Naive thymus-derived CD4-positive, alpha-beta T cell (primary cell): ENCODE data around the gene ROBO2. TPM values are rescaled to one million over a fixed set of nuclear protein-coding genes. Genes with fewer than 3 reads are reported as not detected.

ENCODE experiments used
- ATAC-seq: fragments of 150-1000 bp; cut with Tn5 transposase; 2 replicates; pipeline ENCODE4 v1.10.0; 2021; ENCODE audit warnings: mild to moderate bottlenecking, moderate library complexity
- CTCF ChIA-PET: fragments of 350-600 bp; sonication (Branson Sonifier 250); formaldehyde crosslinking; loops from one replicate; lab custom pipeline; 2021; ENCODE audit warnings: antibody characterized with exemption; lab: Charles Lee
- POLR2A ChIA-PET: fragments of 350-600 bp; sonication (Branson Sonifier 250); formaldehyde crosslinking; loops from one replicate; lab custom pipeline; 2021; ENCODE audit warnings: antibody characterized with exemption, inconsistent platforms; lab: Charles Lee
- DNase-seq, 9 donors: peaks; one replicate each; pipeline versions ENCODE4 v3.0.0 to v3.0.0-alpha.2; 2020 to 2022; ENCODE audit warnings: mixed read lengths in 1 of 9
- H3K27ac ChIP-seq: one replicate; pipeline ENCODE4 v1.7.0; 2013; ENCODE audit warnings: mild to moderate bottlenecking, low read depth, low read length, moderate library complexity
- H3K27me3 ChIP-seq, 2 donors: one replicate each; pipeline ENCODE4 v1.7.0; 2013; ENCODE audit warnings: low read length in 2 of 2, mild to moderate bottlenecking in 2 of 2, moderate library complexity in 2 of 2; ENCODE audit not compliant: control insufficient read depth in 2 of 2, insufficient read depth in 2 of 2
- H3K36me3 ChIP-seq, 3 experiments: 1 replicate in 2 of 3; 2 replicates in 1 of 3; pipeline ENCODE4 v1.7.0; 2013; ENCODE audit warnings: low read length in 3 of 3, mild to moderate bottlenecking in 3 of 3, moderate library complexity in 1 of 3; ENCODE audit not compliant: insufficient read depth in 3 of 3, control insufficient read depth in 2 of 3
- H3K4me1 ChIP-seq, 2 donors: one replicate each; pipeline ENCODE4 v1.7.0; 2013; ENCODE audit warnings: low read length in 2 of 2, mild to moderate bottlenecking in 2 of 2, moderate library complexity in 1 of 2; ENCODE audit not compliant: control insufficient read depth in 2 of 2, insufficient read depth in 2 of 2
- H3K4me3 ChIP-seq: 2 replicates; pipeline ENCODE4 v1.7.0; 2013; ENCODE audit warnings: mild to moderate bottlenecking, low read length
- H3K9me3 ChIP-seq, 3 experiments: 1 replicate in 2 of 3; 2 replicates in 1 of 3; pipeline ENCODE4 v1.7.0; 2013; ENCODE audit warnings: low read length in 3 of 3; ENCODE audit not compliant: control insufficient read depth in 2 of 3
- H3K27ac Mint-ChIP-seq, 9 donors: one replicate each; pipeline ENCODE4 v1.8.0; 2020 to 2022; ENCODE audit warnings: mixed read lengths in 9 of 9, mild to moderate bottlenecking in 8 of 9, moderate library complexity in 5 of 9, inconsistent platforms in 2 of 9
- H3K27me3 Mint-ChIP-seq, 5 donors: one replicate each; pipeline ENCODE4 v1.8.0; 2021 to 2022; ENCODE audit warnings: mixed read lengths in 5 of 5, mild to moderate bottlenecking in 1 of 5
- H3K36me3 Mint-ChIP-seq, 5 donors: one replicate each; pipeline ENCODE4 v1.8.0; 2020 to 2022; ENCODE audit warnings: mixed read lengths in 5 of 5, mild to moderate bottlenecking in 3 of 5, inconsistent platforms in 1 of 5
- H3K4me1 Mint-ChIP-seq, 7 donors: one replicate each; pipeline ENCODE4 v1.8.0; 2020 to 2022; ENCODE audit warnings: mixed read lengths in 7 of 7, mild to moderate bottlenecking in 3 of 7, inconsistent platforms in 1 of 7
- H3K4me3 Mint-ChIP-seq, 10 donors: one replicate each; pipeline ENCODE4 v1.8.0; 2020 to 2022; ENCODE audit warnings: mild to moderate bottlenecking in 10 of 10, mixed read lengths in 10 of 10, moderate library complexity in 6 of 10, inconsistent platforms in 2 of 10
- H3K9me3 Mint-ChIP-seq, 11 donors: one replicate each; pipeline ENCODE4 v1.8.0; 2020 to 2022; ENCODE audit warnings: mixed read lengths in 11 of 11, mild to moderate bottlenecking in 4 of 11, inconsistent platforms in 1 of 11, moderate library complexity in 1 of 11
- intact Hi-C, 2 donors: fragments of 100-400 bp; cut with micrococcal nuclease; formaldehyde crosslinking; loops; one replicate each; pipeline ENCODE4 v1.15.1; 2023
- polyA plus RNA-seq, 2 donors: library from polyadenylated mRNA; unstranded; fragments of 300-500 nt; fragmentation: Illumina TruSeq; gene quantifications; one replicate each; pipeline ENCODE4 v1.2.3, GENCODE V29; 2021
- total RNA-seq, 6 experiments: library from RNA in 5 of 6; stranded (reverse) in 5 of 6; gene quantifications; 1 replicate in 5 of 6; 2 replicates in 1 of 6; pipeline ENCODE4 v1.2.3 and lab custom pipeline; 2021 to 2026

The ROBO2 gene
- total and polyA plus RNA-seq, 7 experiments from 2014 or later, result not detected

- H3K36me3 ChIP-seq, result no peaks in the 10 kb centered on the region
- H3K9me3 ChIP-seq, result no peaks in the 10 kb centered on the region
- Mint-ChIP-seq H3K36me3 (no peaks in the 10 kb centered on the region), H3K27me3 (no peaks in the 10 kb centered on the region), H3K9me3 (peaks cover 2 to 30% (median 13%) of the 10 kb centered on the region in 11 donors), H3K4me3 (no peak overlapping the region), H3K27ac (no peak overlapping the region), H3K4me1 (no peaks in the 10 kb centered on the region)
- DNase-seq, result no peak
- no peak overlapping the region for H3K27ac ChIP-seq
- ATAC-seq, result no peak
- ChIA-PET CTCF (no interaction called here), POLR2A (no interaction called here)
- intact Hi-C loops, result no loop called here
- H3K4me1 ChIP-seq, result no peaks in the 10 kb centered on the region
- H3K4me3 ChIP-seq, result no peak overlapping the region
- H3K27me3 ChIP-seq, result no peaks in the 10 kb centered on the region
Observed at GRCh38 chr3:77489216-77489615, 449.3 kb downstream of the ROBO2 start.

- H3K4me3 ChIP-seq, result no peak overlapping the region
- H3K9me3 ChIP-seq, result no peaks in the 10 kb centered on the region
- Mint-ChIP-seq H3K9me3 (peaks cover 1 to 17% (median 6%) of the 10 kb centered on the region in 11 donors), H3K27me3 (no peaks in the 10 kb centered on the region), H3K4me1 (no peaks in the 10 kb centered on the region), H3K36me3 (no peaks in the 10 kb centered on the region), H3K27ac (no peak overlapping the region), H3K4me3 (no peak overlapping the region)
- intact Hi-C loops, result no loop called here
- ATAC-seq, result no peak
- H3K36me3 ChIP-seq, result no peaks in the 10 kb centered on the region
- no peak for DNase-seq
- H3K4me1 ChIP-seq, result no peaks in the 10 kb centered on the region
- no peaks in the 10 kb centered on the region for H3K27me3 ChIP-seq
- POLR2A ChIA-PET, result no interaction called here
- no peak overlapping the region for H3K27ac ChIP-seq
- CTCF ChIA-PET, result no interaction called here
Observed at GRCh38 chr3:77491961-77492360, 452.1 kb downstream of the ROBO2 start.

- Mint-ChIP-seq H3K9me3 (peaks cover 0 to 7% (median 2%) of the 10 kb centered on the region in 11 donors), H3K36me3 (no peaks in the 10 kb centered on the region), H3K4me1 (no peaks in the 10 kb centered on the region), H3K27ac (no peak overlapping the region), H3K4me3 (no peak overlapping the region), H3K27me3 (no peaks in the 10 kb centered on the region)
- no peak for ATAC-seq
- CTCF ChIA-PET, result no interaction called here
- H3K4me1 ChIP-seq, result no peaks in the 10 kb centered on the region
- no peaks in the 10 kb centered on the region for H3K36me3 ChIP-seq
- no peak overlapping the region for H3K4me3 ChIP-seq
- POLR2A ChIA-PET, result no interaction called here
- intact Hi-C loops, result no loop called here
- H3K27me3 ChIP-seq, result no peaks in the 10 kb centered on the region
- H3K9me3 ChIP-seq, result no peaks in the 10 kb centered on the region
- H3K27ac ChIP-seq, result no peak overlapping the region
- DNase-seq, result no peak
Observed at GRCh38 chr3:77500721-77501120, 460.8 kb downstream of the ROBO2 start.

- CTCF ChIA-PET, result no interaction called here
- intact Hi-C loops, result no loop called here
- POLR2A ChIA-PET, result no interaction called here
Observed at GRCh38 chr3:77506384-77506783, 466.5 kb downstream of the ROBO2 start.

GRCh38 chr3:77513542-77513941 is 473.6 kb downstream of the ROBO2 start:
- H3K36me3 Mint-ChIP-seq, result no peaks in the 10 kb centered on the region
- no peaks in the 10 kb centered on the region for H3K36me3 ChIP-seq
- DNase-seq (no peak), ATAC-seq (no peak)
- no peaks in the 10 kb centered on the region for H3K4me1 Mint-ChIP-seq
- no peaks in the 10 kb centered on the region for H3K4me1 ChIP-seq
- H3K27ac Mint-ChIP-seq, result no peak overlapping the region
- no peaks in the 10 kb centered on the region for H3K9me3 ChIP-seq
- H3K4me3 ChIP-seq, result no peak overlapping the region
- peaks cover 2 to 21% (median 9%) of the 10 kb centered on the region in 11 donors for H3K9me3 Mint-ChIP-seq
- H3K4me3 Mint-ChIP-seq, result no peak overlapping the region
- no peaks in the 10 kb centered on the region for H3K27me3 Mint-ChIP-seq
- CTCF ChIA-PET, result no interaction called here
- intact Hi-C loops, result no loop called here
- H3K27ac ChIP-seq, result no peak overlapping the region
- no peaks in the 10 kb centered on the region for H3K27me3 ChIP-seq
- POLR2A ChIA-PET, result no interaction called here

More at GRCh38 chr3:77506384-77506783, 466.5 kb downstream of the ROBO2 start:
- no peak overlapping the region for H3K4me3 ChIP-seq
- H3K36me3 ChIP-seq, result no peaks in the 10 kb centered on the region
- no peaks in the 10 kb centered on the region for H3K9me3 ChIP-seq
- no peak overlapping the region for H3K4me3 Mint-ChIP-seq
- no peak for DNase-seq
- H3K27me3 ChIP-seq, result no peaks in the 10 kb centered on the region
- H3K27ac Mint-ChIP-seq, result no peak overlapping the region
- H3K36me3 Mint-ChIP-seq, result no peaks in the 10 kb centered on the region
- H3K9me3 Mint-ChIP-seq, result peaks cover 0 to 27% (median 8%) of the 10 kb centered on the region in 11 donors
- H3K27ac ChIP-seq, result no peak overlapping the region
- no peak for ATAC-seq
- H3K4me1 Mint-ChIP-seq, result no peaks in the 10 kb centered on the region
- no peaks in the 10 kb centered on the region for H3K27me3 Mint-ChIP-seq
- H3K4me1 ChIP-seq, result no peaks in the 10 kb centered on the region

- intact Hi-C loops, result no loop called here
- no peak for ATAC-seq
- no peaks in the 10 kb centered on the region for H3K27me3 Mint-ChIP-seq
- no peaks in the 10 kb centered on the region for H3K4me1 Mint-ChIP-seq
- H3K36me3 Mint-ChIP-seq, result no peaks in the 10 kb centered on the region
- Histone ChIP-seq H3K4me3 (no peak overlapping the region), H3K4me1 (no peaks in the 10 kb centered on the region), H3K27me3 (no peaks in the 10 kb centered on the region), H3K27ac (no peak overlapping the region), H3K36me3 (no peaks in the 10 kb centered on the region), H3K9me3 (no peaks in the 10 kb centered on the region)
- ChIA-PET CTCF (no interaction called here), POLR2A (no interaction called here)
- H3K4me3 Mint-ChIP-seq, result no peak overlapping the region
- H3K9me3 Mint-ChIP-seq, result peaks cover 2 to 16% (median 8%) of the 10 kb centered on the region in 11 donors
- no peak for DNase-seq
- no peak overlapping the region for H3K27ac Mint-ChIP-seq
Observed at GRCh38 chr3:77514766-77515165, 474.9 kb downstream of the ROBO2 start.

- no peaks in the 10 kb centered on the region for H3K36me3 ChIP-seq
- POLR2A ChIA-PET, result no interaction called here
Observed at GRCh38 chr3:77524463-77524862, 484.6 kb downstream of the ROBO2 start.

More at GRCh38 chr3:77524463-77524862, 484.6 kb downstream of the ROBO2 start:
- no peaks in the 10 kb centered on the region for H3K27me3 ChIP-seq
- ATAC-seq (no peak), DNase-seq (no peak)
- intact Hi-C loops, result no loop called here
- H3K4me3 ChIP-seq, result no peak overlapping the region
- H3K9me3 ChIP-seq, result peaks cover 0 to 3% (median 0%) of the 10 kb centered on the region in 3 experiments
- H3K27me3 Mint-ChIP-seq, result no peaks in the 10 kb centered on the region
- H3K4me3 Mint-ChIP-seq, result no peak overlapping the region
- H3K4me1 ChIP-seq, result no peaks in the 10 kb centered on the region
- no peaks in the 10 kb centered on the region for H3K36me3 Mint-ChIP-seq
- H3K4me1 Mint-ChIP-seq, result no peaks in the 10 kb centered on the region
- H3K27ac ChIP-seq, result no peak overlapping the region
- no peak overlapping the region for H3K27ac Mint-ChIP-seq
- peaks cover 0 to 23% (median 4%) of the 10 kb centered on the region in 11 donors for H3K9me3 Mint-ChIP-seq
- CTCF ChIA-PET, result no interaction called here
